ENCODE results near the gene SMPD4. TPM values are rescaled to one million over a fixed set of nuclear protein-coding genes. Genes with fewer than 3 reads are reported as not detected.
"Not testable (repeated sequence)": the region's sequence is repeated elsewhere in the genome, so short reads cannot be mapped to it uniquely, and the experiment has no call there.

Gene SMPD4
- polyA plus RNA-seq, 1 donor from 2014 or later = 40.6 TPM

DNA sequence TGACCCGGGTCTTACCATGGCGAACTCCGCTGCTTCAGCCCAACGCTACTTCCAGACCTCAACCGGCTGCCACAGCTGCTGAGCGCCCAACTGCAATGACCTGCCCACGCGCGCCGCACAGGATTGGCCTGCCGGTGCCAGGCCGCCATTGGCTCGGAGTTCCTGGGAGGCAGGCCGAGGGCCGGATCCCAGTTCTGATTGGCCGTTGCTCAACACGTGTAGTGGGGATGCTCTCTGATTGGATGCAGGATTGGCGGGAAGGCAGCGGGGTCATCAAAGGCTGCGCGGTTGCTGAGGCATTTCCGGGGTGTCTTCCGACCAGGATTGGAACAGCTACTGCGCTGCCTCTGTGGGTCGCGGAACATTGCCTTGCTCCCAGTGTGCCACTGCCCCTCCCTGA is 16.9 kb upstream of the SMPD4 start, which contains the start of gene TUBA3E:
Gene TUBA3E (minus strand): TSS at position 97 of the 400 bp plus-strand sequence. CDS start 79 bp downstream, at position 18.
- no peak within 1 kb of the TSS for H3K4me2 ChIP-seq (ENCODE audit: low read length)
- no peaks in the 10 kb centered on the region for H3K9me3 ChIP-seq (ENCODE audit: low read length)
- no peak within 1 kb of the TSS for H3K27ac ChIP-seq (ENCODE audit: low read length)
- no peaks in the 10 kb centered on the region for H3F3A ChIP-seq (ENCODE audit: insufficient read depth, low read length, poor library complexity, severe bottlenecking)
- H3K4me3 ChIP-seq (ENCODE audit: low read length) = no peak within 1 kb of the TSS
- no peaks in the 10 kb centered on the region for H3K79me2 ChIP-seq (replicated peaks; ENCODE audit: insufficient read depth, low read length)
- no peaks in the 10 kb centered on the region for H3K27me3 ChIP-seq (ENCODE audit: insufficient read depth, low read depth, low read length)
- no peaks in the 10 kb centered on the region for H3K36me3 ChIP-seq (ENCODE audit: insufficient read depth, low read length)
- no peak within 1 kb of the TSS for H3K9ac ChIP-seq (ENCODE audit: low read length)
- no peaks in the 10 kb centered on the region for H3K9me2 ChIP-seq (ENCODE audit: insufficient read depth, low read length)
- no peak within 1 kb of the TSS for H2AFZ ChIP-seq (ENCODE audit: low read depth, low read length)
- no peaks in the 10 kb centered on the region for H4K20me1 ChIP-seq (ENCODE audit: insufficient read depth)
- TF ChIP-seq MXI1 (conservative IDR thresholded peaks at IDR 0.05; ENCODE audit: poor library complexity, severe bottlenecking) (no peak), EZH2 (IDR thresholded peaks at IDR 0.05; ENCODE audit: borderline replicate concordance, insufficient read depth, low read length, poor library complexity, severe bottlenecking) (no peak), SMC3 (conservative IDR thresholded peaks at IDR 0.05; ENCODE audit: poor library complexity) (no peak), TAF1 (IDR thresholded peaks at IDR 0.05; ENCODE audit: low read depth) (no peak), EP300 (conservative IDR thresholded peaks at IDR 0.05; ENCODE audit: poor library complexity, severe bottlenecking) (no peak), REST (IDR thresholded peaks at IDR 0.05; ENCODE audit: borderline replicate concordance) (no peak), POLR2AphosphoS5 (IDR thresholded peaks at IDR 0.05) (no peak), RAD21 (conservative IDR thresholded peaks at IDR 0.05) (no peak)
- TF ChIP-seq, protein P1, sequence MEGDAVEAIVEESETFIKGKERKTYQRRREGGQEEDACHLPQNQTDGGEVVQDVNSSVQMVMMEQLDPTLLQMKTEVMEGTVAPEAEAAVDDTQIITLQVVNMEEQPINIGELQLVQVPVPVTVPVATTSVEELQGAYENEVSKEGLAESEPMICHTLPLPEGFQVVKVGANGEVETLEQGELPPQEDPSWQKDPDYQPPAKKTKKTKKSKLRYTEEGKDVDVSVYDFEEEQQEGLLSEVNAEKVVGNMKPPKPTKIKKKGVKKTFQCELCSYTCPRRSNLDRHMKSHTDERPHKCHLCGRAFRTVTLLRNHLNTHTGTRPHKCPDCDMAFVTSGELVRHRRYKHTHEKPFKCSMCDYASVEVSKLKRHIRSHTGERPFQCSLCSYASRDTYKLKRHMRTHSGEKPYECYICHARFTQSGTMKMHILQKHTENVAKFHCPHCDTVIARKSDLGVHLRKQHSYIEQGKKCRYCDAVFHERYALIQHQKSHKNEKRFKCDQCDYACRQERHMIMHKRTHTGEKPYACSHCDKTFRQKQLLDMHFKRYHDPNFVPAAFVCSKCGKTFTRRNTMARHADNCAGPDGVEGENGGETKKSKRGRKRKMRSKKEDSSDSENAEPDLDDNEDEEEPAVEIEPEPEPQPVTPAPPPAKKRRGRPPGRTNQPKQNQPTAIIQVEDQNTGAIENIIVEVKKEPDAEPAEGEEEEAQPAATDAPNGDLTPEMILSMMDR (IDR thresholded peaks at IDR 0.05; ENCODE audit: poor library complexity, severe bottlenecking) = no peak

DNA sequence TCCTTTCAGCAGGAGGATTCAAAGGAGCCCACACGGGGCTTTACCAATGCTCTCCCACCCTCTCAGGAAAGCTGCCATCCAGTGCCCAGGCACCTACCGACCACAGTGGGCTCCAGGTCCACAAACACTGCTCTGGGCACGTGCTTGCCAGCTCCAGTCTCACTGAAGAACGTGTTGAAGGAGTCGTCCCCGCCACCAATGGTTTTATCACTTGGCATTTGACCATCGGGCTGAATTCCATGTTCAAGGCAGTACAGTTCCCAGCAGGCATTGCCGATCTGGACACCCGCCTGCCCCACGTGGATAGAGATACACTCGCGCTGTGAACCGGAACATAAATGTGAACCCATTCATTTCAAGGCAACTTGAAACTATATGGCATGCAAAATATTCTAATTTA is 14.7 kb upstream of the SMPD4 start:
- not testable (repeated sequence) for H3K36me3 ChIP-seq (ENCODE audit: insufficient read depth, low read length); H3K4me3 ChIP-seq (ENCODE audit: low read length); H3K9me3 ChIP-seq (ENCODE audit: low read length); H4K20me1 ChIP-seq (ENCODE audit: insufficient read depth); H3K27me3 ChIP-seq (ENCODE audit: insufficient read depth, low read depth, low read length); H2AFZ ChIP-seq (ENCODE audit: low read depth, low read length); H3K9me2 ChIP-seq (ENCODE audit: insufficient read depth, low read length); H3K27ac ChIP-seq (ENCODE audit: low read length); H3K9ac ChIP-seq (ENCODE audit: low read length); H3F3A ChIP-seq (ENCODE audit: insufficient read depth, low read length, poor library complexity, severe bottlenecking); H3K79me2 ChIP-seq (replicated peaks; ENCODE audit: insufficient read depth, low read length); H3K4me2 ChIP-seq (ENCODE audit: low read length)

- not testable (repeated sequence) for H3K9me3 ChIP-seq (ENCODE audit: low read length); H3F3A ChIP-seq (ENCODE audit: insufficient read depth, low read length, poor library complexity, severe bottlenecking); H3K36me3 ChIP-seq (ENCODE audit: insufficient read depth, low read length); H3K27ac ChIP-seq (ENCODE audit: low read length); H3K9me2 ChIP-seq (ENCODE audit: insufficient read depth, low read length); H3K4me3 ChIP-seq (ENCODE audit: low read length); H3K9ac ChIP-seq (ENCODE audit: low read length); H4K20me1 ChIP-seq (ENCODE audit: insufficient read depth); H3K4me2 ChIP-seq (ENCODE audit: low read length); H3K79me2 ChIP-seq (replicated peaks; ENCODE audit: insufficient read depth, low read length); H3K27me3 ChIP-seq (ENCODE audit: insufficient read depth, low read depth, low read length); H2AFZ ChIP-seq (ENCODE audit: low read depth, low read length)
These were observed 13.8 kb upstream of the SMPD4 start for GRCh38 chr2:130195089-130195635.

GRCh38 chr2:130193824-130194223 is 12.4 kb upstream of the SMPD4 start:
- H3K79me2 ChIP-seq (replicated peaks; ENCODE audit: insufficient read depth, low read length); H3K27me3 ChIP-seq (ENCODE audit: insufficient read depth, low read depth, low read length); H3K36me3 ChIP-seq (ENCODE audit: insufficient read depth, low read length); H3F3A ChIP-seq (ENCODE audit: insufficient read depth, low read length, poor library complexity, severe bottlenecking); H3K4me2 ChIP-seq (ENCODE audit: low read length); H3K9me2 ChIP-seq (ENCODE audit: insufficient read depth, low read length); H3K9ac ChIP-seq (ENCODE audit: low read length); H3K4me3 ChIP-seq (ENCODE audit: low read length); H3K27ac ChIP-seq (ENCODE audit: low read length); H2AFZ ChIP-seq (ENCODE audit: low read depth, low read length); H3K9me3 ChIP-seq (ENCODE audit: low read length); H4K20me1 ChIP-seq (ENCODE audit: insufficient read depth): not testable (repeated sequence)

- H3K79me2 ChIP-seq (replicated peaks; ENCODE audit: insufficient read depth, low read length); H3K9ac ChIP-seq (ENCODE audit: low read length); H3F3A ChIP-seq (ENCODE audit: insufficient read depth, low read length, poor library complexity, severe bottlenecking); H2AFZ ChIP-seq (ENCODE audit: low read depth, low read length); H3K9me2 ChIP-seq (ENCODE audit: insufficient read depth, low read length); H3K4me2 ChIP-seq (ENCODE audit: low read length); H3K27me3 ChIP-seq (ENCODE audit: insufficient read depth, low read depth, low read length); H3K27ac ChIP-seq (ENCODE audit: low read length); H3K36me3 ChIP-seq (ENCODE audit: insufficient read depth, low read length); H3K4me3 ChIP-seq (ENCODE audit: low read length); H3K9me3 ChIP-seq (ENCODE audit: low read length); H4K20me1 ChIP-seq (ENCODE audit: insufficient read depth): not testable (repeated sequence)
These were observed 11.0 kb upstream of the SMPD4 start for GRCh38 chr2:130192451-130192850.

Measured in neural cell (in vitro differentiated cells).